Measurements from ENCODE around the gene ENTHD1. TPM values are rescaled to one million over a fixed set of nuclear protein-coding genes. Genes with fewer than 3 reads are reported as not detected.
"Not testable (repeated sequence)": the region's sequence is repeated elsewhere in the genome, so short reads cannot be mapped to it uniquely, and the experiment has no call there.

ENTHD1 gene
- total RNA-seq, 1 donor from 2014 or later: not detected

- no peak for DNase-seq (ENCODE audit: low spot score)
Observed at GRCh38 chr22:39851606-39852315, 41.8 kb downstream of the ENTHD1 start.

GRCh38 chr22:39847477-39847876 is 46.1 kb downstream of the ENTHD1 start:
- DNase-seq (ENCODE audit: low spot score): no peak

- DNase-seq (ENCODE audit: low spot score): not testable (repeated sequence)
Observed at GRCh38 chr22:39846539-39846938, 47.0 kb downstream of the ENTHD1 start.

- DNase-seq (ENCODE audit: low spot score): no peak
Observed at GRCh38 chr22:39845529-39845928, 48.0 kb downstream of the ENTHD1 start.

GRCh38 chr22:39839917-39840510 is 53.5 kb downstream of the ENTHD1 start:
- DNase-seq (ENCODE audit: low spot score): no peak

GRCh38 chr22:39839204-39839603 is 54.4 kb downstream of the ENTHD1 start:
- DNase-seq (ENCODE audit: low spot score): no peak

- no peak for DNase-seq (ENCODE audit: low spot score)
Observed at GRCh38 chr22:39833610-39834009, 60.0 kb downstream of the ENTHD1 start.

- DNase-seq (ENCODE audit: low spot score): no peak
Observed at GRCh38 chr22:39833093-39833492, 60.5 kb downstream of the ENTHD1 start.

GRCh38 chr22:39832627-39833074 is 60.9 kb downstream of the ENTHD1 start:
- no peak for DNase-seq (ENCODE audit: low spot score)

GRCh38 chr22:39825661-39826102 is 67.9 kb downstream of the ENTHD1 start:
- no peak for DNase-seq (ENCODE audit: low spot score)

GRCh38 chr22:39821008-39821407 is 72.6 kb downstream of the ENTHD1 start:
- DNase-seq (ENCODE audit: low spot score): no peak

- DNase-seq (ENCODE audit: low spot score): no peak
Observed at GRCh38 chr22:39820256-39820655, 73.3 kb downstream of the ENTHD1 start.

- DNase-seq (ENCODE audit: low spot score): no peak
Observed at GRCh38 chr22:39819429-39819828, 74.1 kb downstream of the ENTHD1 start.

- DNase-seq (ENCODE audit: low spot score): no peak
Observed at GRCh38 chr22:39818094-39818493, 75.5 kb downstream of the ENTHD1 start.

- no peak for DNase-seq (ENCODE audit: low spot score)
Observed at GRCh38 chr22:39815932-39816331, 77.6 kb downstream of the ENTHD1 start.

- no peak for DNase-seq (ENCODE audit: low spot score)
Observed at GRCh38 chr22:39814899-39815298, 78.7 kb downstream of the ENTHD1 start.

- DNase-seq (ENCODE audit: low spot score): no peak
Observed at GRCh38 chr22:39809772-39810557, 83.6 kb downstream of the ENTHD1 start.

- DNase-seq (ENCODE audit: low spot score): no peak
Observed at GRCh38 chr22:39808081-39808480, 85.5 kb downstream of the ENTHD1 start.

GRCh38 chr22:39806109-39806508 is 87.5 kb downstream of the ENTHD1 start:
- DNase-seq (ENCODE audit: low spot score): no peak

GRCh38 chr22:39805117-39805516 is 88.4 kb downstream of the ENTHD1 start:
- DNase-seq (ENCODE audit: low spot score): no peak

GRCh38 chr22:39802682-39803081 is 90.9 kb downstream of the ENTHD1 start:
- no peak for DNase-seq (ENCODE audit: low spot score)

- no peak for DNase-seq (ENCODE audit: low spot score)
Observed at GRCh38 chr22:39800790-39801520, 92.6 kb downstream of the ENTHD1 start.

Measured in ureter (tissue), 1 donor.